Measurements from ENCODE around the gene C14orf93. TPM values are rescaled to one million over a fixed set of nuclear protein-coding genes. Genes with fewer than 3 reads are reported as not detected.

C14orf93 gene, protein sequence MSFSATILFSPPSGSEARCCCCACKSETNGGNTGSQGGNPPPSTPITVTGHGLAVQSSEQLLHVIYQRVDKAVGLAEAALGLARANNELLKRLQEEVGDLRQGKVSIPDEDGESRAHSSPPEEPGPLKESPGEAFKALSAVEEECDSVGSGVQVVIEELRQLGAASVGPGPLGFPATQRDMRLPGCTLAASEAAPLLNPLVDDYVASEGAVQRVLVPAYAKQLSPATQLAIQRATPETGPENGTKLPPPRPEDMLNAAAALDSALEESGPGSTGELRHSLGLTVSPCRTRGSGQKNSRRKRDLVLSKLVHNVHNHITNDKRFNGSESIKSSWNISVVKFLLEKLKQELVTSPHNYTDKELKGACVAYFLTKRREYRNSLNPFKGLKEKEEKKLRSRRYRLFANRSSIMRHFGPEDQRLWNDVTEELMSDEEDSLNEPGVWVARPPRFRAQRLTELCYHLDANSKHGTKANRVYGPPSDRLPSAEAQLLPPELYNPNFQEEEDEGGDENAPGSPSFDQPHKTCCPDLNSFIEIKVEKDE
- total RNA-seq, result 14.4 and 15.4 TPM in 2 replicates
- long read RNA-seq, transcript C14orf93-201 (7 exons, 3,354 nt), result major isoform, 45 of 107 reads
- long read RNA-seq, transcript C14orf93-205 (8 exons, 1,949 nt), result minor isoform, 5 of 107 reads
- long read RNA-seq, partial matches to known transcripts, result 11 of 107 reads
- long read RNA-seq, other reads (novel, unspliced or antisense), result 42 of 107 reads

DNA sequence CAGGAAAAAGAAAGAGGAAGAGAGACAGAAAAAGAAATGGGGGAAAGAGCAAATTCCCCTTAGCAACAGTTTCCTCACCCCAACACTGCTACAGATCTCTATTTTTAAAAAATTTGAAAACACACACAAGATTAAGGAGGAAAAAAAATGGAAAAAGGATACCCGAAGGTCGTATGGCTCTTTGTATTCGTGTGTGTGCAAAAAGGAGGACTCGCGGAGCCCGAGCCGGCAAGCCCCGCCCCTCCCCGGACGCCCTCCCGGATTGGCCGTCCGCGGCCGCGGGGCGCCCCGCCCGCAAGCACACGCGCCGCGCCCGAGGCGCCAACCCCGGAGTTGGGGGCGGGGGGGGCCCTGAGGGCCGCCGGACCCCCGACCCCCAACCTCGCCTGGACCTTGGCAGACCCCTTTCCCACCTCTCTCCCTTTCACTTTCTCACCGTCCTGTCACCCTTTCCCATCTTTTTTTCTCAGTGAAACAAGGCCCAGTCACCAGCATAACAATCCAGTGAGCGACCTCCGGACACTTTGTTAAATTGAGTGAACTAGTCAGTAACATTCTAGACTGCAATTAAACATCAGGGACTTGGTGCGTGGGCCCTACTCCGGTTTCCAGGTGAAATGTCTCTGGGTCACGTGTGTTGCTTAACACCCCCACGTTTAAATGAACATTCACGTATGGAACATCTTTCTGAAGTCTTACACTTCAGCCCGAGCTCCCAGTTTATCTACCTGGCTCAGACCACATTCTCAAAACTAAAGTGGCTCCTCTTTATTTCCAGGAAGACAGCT lies at the start of gene C14orf93:
C14orf93 (minus strand) TSS at position 205 of the 788 bp plus-strand sequence. CDS start 11,120 bp downstream, outside the sequence.
- DNase-seq (ENCODE audit: low spot score, unreplicated experiment), result peak; percentile 45
- H3K27ac Mint-ChIP-seq, result peak within 1 kb of the TSS; percentile 95
- H3K9me3 Mint-ChIP-seq (ENCODE audit: low read depth), result peaks cover 6% of the 10 kb centered on the region
- peaks cover 20% of the 10 kb centered on the region for H3K4me1 Mint-ChIP-seq (ENCODE audit: low read depth)
- peak within 1 kb of the TSS; percentile 82 for H3K4me3 Mint-ChIP-seq (ENCODE audit: low read depth)
- no peaks in the 10 kb centered on the region for H3K27me3 Mint-ChIP-seq
- TF ChIP-seq, protein P1, sequence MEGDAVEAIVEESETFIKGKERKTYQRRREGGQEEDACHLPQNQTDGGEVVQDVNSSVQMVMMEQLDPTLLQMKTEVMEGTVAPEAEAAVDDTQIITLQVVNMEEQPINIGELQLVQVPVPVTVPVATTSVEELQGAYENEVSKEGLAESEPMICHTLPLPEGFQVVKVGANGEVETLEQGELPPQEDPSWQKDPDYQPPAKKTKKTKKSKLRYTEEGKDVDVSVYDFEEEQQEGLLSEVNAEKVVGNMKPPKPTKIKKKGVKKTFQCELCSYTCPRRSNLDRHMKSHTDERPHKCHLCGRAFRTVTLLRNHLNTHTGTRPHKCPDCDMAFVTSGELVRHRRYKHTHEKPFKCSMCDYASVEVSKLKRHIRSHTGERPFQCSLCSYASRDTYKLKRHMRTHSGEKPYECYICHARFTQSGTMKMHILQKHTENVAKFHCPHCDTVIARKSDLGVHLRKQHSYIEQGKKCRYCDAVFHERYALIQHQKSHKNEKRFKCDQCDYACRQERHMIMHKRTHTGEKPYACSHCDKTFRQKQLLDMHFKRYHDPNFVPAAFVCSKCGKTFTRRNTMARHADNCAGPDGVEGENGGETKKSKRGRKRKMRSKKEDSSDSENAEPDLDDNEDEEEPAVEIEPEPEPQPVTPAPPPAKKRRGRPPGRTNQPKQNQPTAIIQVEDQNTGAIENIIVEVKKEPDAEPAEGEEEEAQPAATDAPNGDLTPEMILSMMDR (IDR thresholded peaks at IDR 0.05; ENCODE audit: unreplicated experiment), result no peak
- H3K36me3 Mint-ChIP-seq (ENCODE audit: insufficient read depth), result peaks cover 4% of the 10 kb centered on the region

DNA sequence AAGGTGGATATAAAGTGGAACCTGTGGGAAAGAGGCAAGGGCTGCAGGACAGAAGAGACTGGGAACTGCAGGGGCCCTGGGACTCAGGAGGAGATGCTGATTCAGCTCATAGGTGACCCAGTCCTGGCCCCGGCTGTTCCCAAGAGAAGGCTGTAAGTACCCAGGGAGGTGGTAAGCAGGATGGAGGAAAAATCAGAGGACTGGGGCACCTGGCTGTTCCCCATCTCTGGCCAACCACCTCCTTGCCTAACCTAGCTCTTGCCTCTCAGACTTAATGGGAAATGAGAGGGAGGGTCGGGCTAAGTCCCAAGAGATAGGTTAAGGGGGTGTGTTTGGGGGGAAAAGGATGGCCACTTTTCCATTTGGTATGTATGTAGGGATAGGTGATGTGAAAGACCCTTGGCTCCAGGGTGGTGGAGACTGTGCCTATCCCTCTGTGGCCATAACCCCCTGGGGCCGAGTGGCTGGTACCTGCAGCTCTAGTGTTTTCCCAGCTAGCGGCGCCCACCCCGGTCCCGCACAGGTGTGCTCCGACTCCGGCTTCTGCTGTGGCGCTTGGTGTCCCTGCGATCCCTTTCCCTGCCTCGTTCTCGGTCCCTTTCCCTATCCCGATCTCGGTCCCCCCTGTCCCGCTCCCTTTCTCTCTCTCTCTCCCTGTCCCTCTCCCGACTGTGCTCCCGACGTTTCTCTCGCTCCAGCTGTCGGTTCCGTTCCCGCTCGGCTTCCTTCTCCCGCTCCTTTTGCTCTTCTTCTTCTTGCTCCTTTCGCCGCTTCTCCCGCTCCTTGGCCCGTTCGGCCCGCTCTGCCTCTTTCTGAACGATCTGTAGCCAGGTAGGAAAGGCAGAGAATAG lies 48.9 kb upstream of the C14orf93 start:
- H3K4me3 Mint-ChIP-seq (ENCODE audit: low read depth), result no peak overlapping the region
- TF ChIP-seq, protein P1 (IDR thresholded peaks at IDR 0.05; ENCODE audit: unreplicated experiment), result no peak
- H3K4me1 Mint-ChIP-seq (ENCODE audit: low read depth), result peaks cover 12% of the 10 kb centered on the region
- H3K9me3 Mint-ChIP-seq (ENCODE audit: low read depth), result no peaks in the 10 kb centered on the region
- H3K27me3 Mint-ChIP-seq, result no peaks in the 10 kb centered on the region
- no peak for DNase-seq (ENCODE audit: low spot score, unreplicated experiment)
- peaks cover 23% of the 10 kb centered on the region for H3K36me3 Mint-ChIP-seq (ENCODE audit: insufficient read depth)
- peak overlapping the region; percentile 71 for H3K27ac Mint-ChIP-seq

DNA sequence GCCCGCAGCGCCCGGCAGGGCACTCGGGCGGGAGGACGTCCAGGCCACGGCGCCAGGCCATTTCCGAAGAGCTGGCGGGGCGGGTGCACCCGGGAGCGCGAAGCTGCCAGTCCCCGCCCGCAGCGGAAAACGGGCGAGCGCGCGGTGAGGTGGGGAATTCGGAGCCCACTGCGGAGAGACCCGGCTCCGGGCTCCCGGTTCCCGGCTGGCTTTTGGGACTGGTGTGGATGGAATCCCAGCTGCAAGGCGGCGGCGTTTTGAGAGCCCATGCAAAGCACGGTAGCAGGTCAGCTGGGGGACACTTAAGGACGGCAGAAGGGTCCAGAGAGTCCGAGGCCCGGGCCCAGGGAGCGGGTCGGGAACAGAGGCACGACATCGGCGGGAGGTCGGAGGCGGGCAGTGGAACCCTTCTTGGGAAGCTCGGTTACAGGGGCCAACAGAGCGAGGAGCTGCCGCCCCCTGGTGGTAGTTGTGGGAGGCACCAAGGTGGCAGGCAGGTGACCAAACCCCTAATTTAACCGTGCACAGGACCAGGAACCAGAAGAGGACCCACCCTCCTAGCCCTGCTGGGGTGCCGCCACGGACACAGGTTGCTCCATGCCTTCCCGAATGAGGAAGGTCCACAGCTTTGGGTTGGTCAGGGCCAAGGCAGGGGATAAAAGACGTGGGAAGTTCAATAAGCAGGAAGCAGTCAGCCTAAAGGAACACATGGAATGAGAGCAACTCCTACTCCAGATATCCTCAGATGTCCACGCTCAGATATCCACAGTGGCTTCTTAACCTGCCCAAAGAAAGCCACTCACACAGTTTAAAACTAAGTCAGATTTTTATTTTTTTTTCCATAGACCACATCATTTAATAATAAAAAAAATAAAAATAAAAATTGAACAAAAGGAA lies 48.1 kb upstream of the C14orf93 start:
- Mint-ChIP-seq H3K27ac (peak overlapping the region; percentile 95), H3K4me3 (ENCODE audit: low read depth) (peak overlapping the region; percentile 82), H3K27me3 (no peaks in the 10 kb centered on the region), H3K4me1 (ENCODE audit: low read depth) (peaks cover 12% of the 10 kb centered on the region), H3K36me3 (ENCODE audit: insufficient read depth) (peaks cover 15% of the 10 kb centered on the region), H3K9me3 (ENCODE audit: low read depth) (no peaks in the 10 kb centered on the region)
- TF ChIP-seq, protein P1 (IDR thresholded peaks at IDR 0.05; ENCODE audit: unreplicated experiment), result peak; percentile 96
- peak; percentile 93 for DNase-seq (ENCODE audit: low spot score, unreplicated experiment)

DNA sequence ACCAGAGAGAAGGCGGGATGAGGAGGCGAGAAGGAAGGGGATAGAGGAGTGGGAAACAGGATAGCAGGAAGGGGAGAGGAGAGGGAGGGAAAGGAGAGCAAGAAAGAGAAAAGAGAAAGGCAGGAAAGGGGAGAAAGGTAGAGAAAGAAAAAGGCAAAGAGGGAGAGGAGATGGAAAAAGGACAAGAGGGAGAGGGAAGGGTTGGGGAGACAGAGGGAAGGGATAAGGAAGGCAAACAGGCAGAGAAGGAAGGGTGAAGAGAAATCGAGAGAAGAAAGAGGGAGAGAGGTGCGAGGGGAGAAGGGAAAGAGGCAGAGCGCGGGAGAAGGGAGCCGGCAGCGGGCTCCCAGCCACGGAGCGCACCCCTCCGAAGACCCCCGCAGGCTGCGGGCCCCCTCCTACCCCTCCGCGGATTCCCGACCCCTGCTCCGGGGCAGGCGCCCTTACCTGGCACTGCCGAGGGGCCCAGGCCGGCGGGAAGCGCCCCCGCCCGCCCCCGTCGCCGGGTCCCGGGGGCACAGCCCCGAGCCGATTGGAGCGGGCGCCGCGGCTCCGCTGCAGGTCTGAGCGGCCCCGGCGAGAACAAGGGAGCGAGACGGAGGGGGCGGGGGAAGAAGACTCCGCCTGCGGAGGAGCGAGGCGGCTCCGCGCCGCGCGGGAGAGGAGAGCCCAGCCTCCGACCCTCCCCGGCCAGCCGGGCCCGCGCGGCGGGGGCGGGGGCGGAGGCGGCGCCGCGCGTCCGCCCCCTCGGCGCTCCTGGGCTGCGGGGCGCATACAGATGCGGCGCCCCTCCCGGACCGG lies 47.2 kb upstream of the C14orf93 start, which contains the start of gene CDH24:
CDH24 (minus strand) TSS at position 565 of the 801 bp plus-strand sequence. CDS start 1,787 bp downstream, outside the sequence.
- peak; percentile 61 for DNase-seq (ENCODE audit: low spot score, unreplicated experiment)
- H3K9me3 Mint-ChIP-seq (ENCODE audit: low read depth), result no peaks in the 10 kb centered on the region
- no peaks in the 10 kb centered on the region for H3K27me3 Mint-ChIP-seq
- peak within 1 kb of the TSS; percentile 82 for H3K4me3 Mint-ChIP-seq (ENCODE audit: low read depth)
- H3K4me1 Mint-ChIP-seq (ENCODE audit: low read depth), result peaks cover 12% of the 10 kb centered on the region
- peak within 1 kb of the TSS; percentile 95 for H3K27ac Mint-ChIP-seq
- TF ChIP-seq, protein P1 (IDR thresholded peaks at IDR 0.05; ENCODE audit: unreplicated experiment), result no peak
- peaks cover 10% of the 10 kb centered on the region for H3K36me3 Mint-ChIP-seq (ENCODE audit: insufficient read depth)
